Mesenchymal stem cell (in vitro differentiated cells and primary cell): Measurements from ENCODE around the gene SNX27.

Experiments
- DNase-seq: peaks from one replicate; pipeline ENCODE4 v3.0.0-alpha.2; 2013
- H2AFZ ChIP-seq: one replicate; pipeline ENCODE4 v1.6.1; 2013; ENCODE audit warnings: low read depth, mild to moderate bottlenecking, control low read depth, inconsistent platforms, low read length, moderate library complexity
- H2AK5ac ChIP-seq: 2 replicates; pipeline ENCODE4 v1.6.1; 2013; ENCODE audit warnings: low read length, moderate library complexity, mild to moderate bottlenecking, inconsistent platforms; ENCODE audit not compliant: severe bottlenecking
- H2BK120ac ChIP-seq: one replicate; pipeline ENCODE4 v1.6.1; 2013; ENCODE audit warnings: low read depth, mild to moderate bottlenecking, inconsistent platforms, low read length, moderate library complexity
- H2BK12ac ChIP-seq, 2 experiments: one replicate each; pipeline ENCODE4 v1.6.1; 2013; ENCODE audit warnings: inconsistent platforms in 2 of 2, low read length in 2 of 2, mild to moderate bottlenecking in 2 of 2, moderate library complexity in 2 of 2, control low read depth in 1 of 2
- H2BK15ac ChIP-seq: one replicate; pipeline ENCODE4 v1.6.1; 2013; ENCODE audit warnings: mild to moderate bottlenecking, low read depth, inconsistent platforms; ENCODE audit not compliant: poor library complexity, severe bottlenecking
- H2BK5ac ChIP-seq: 2 replicates; pipeline ENCODE4 v1.6.1; 2013; ENCODE audit warnings: low read depth, mild to moderate bottlenecking, low read length, control low read depth, inconsistent platforms; ENCODE audit not compliant: poor library complexity, severe bottlenecking
- H3K14ac ChIP-seq, 2 experiments: one replicate each; pipeline ENCODE4 v1.6.1; 2013; ENCODE audit warnings: inconsistent platforms in 2 of 2, low read length in 2 of 2, control low read depth in 1 of 2, mild to moderate bottlenecking in 1 of 2, moderate library complexity in 1 of 2
- H3K18ac ChIP-seq, 2 experiments: one replicate each; pipeline ENCODE4 v1.6.1; 2013; ENCODE audit warnings: inconsistent platforms in 2 of 2, low read length in 2 of 2, control low read depth in 1 of 2, low read depth in 1 of 2, mild to moderate bottlenecking in 1 of 2
- H3K23ac ChIP-seq, 2 experiments: one replicate each; pipeline ENCODE4 v1.6.1; 2013; ENCODE audit warnings: inconsistent platforms in 2 of 2, low read length in 2 of 2, mild to moderate bottlenecking in 2 of 2, moderate library complexity in 2 of 2, control low read depth in 1 of 2
- H3K27ac ChIP-seq: 2 replicates; pipeline ENCODE4 v1.5.1; 2013; ENCODE audit warnings: mild to moderate bottlenecking, moderate library complexity, low read length, control low read depth, inconsistent platforms; ENCODE audit not compliant: poor library complexity, severe bottlenecking
- H3K27me3 ChIP-seq, 2 experiments: 2 replicates each; pipeline versions ENCODE4 v1.6.1 to v1.7.0; 2013; ENCODE audit warnings: low read length in 2 of 2, mild to moderate bottlenecking in 2 of 2, moderate library complexity in 2 of 2, control low read depth in 1 of 2, inconsistent platforms in 1 of 2; ENCODE audit not compliant: control insufficient read depth in 1 of 2, insufficient read depth in 1 of 2
- H3K36me3 ChIP-seq, 2 experiments: 2 replicates each; pipeline versions ENCODE4 v1.6.1 to v1.7.0; 2013; ENCODE audit warnings: low read length in 2 of 2, control low read depth in 1 of 2, inconsistent platforms in 1 of 2, low read depth in 1 of 2, mild to moderate bottlenecking in 1 of 2; ENCODE audit not compliant: insufficient read depth in 2 of 2, control insufficient read depth in 1 of 2
- H3K4ac ChIP-seq, 2 experiments: one replicate each; pipeline ENCODE4 v1.6.1; 2013; ENCODE audit warnings: inconsistent platforms in 2 of 2, low read length in 2 of 2, mild to moderate bottlenecking in 2 of 2, moderate library complexity in 2 of 2, control low read depth in 1 of 2, low read depth in 1 of 2
- H3K4me1 ChIP-seq: 2 replicates; pipeline ENCODE4 v1.6.1; 2013; ENCODE audit warnings: low read depth, low read length, control low read depth; ENCODE audit not compliant: control insufficient read depth, insufficient read depth
- H3K4me2 ChIP-seq: 2 replicates; pipeline ENCODE4 v1.6.1; 2013; ENCODE audit warnings: low read length, mild to moderate bottlenecking, inconsistent platforms; ENCODE audit not compliant: poor library complexity, severe bottlenecking
- H3K4me3 ChIP-seq, 2 experiments: 2 replicates each; pipeline versions ENCODE4 v1.5.1 to v1.7.0; 2013; ENCODE audit warnings: low read length in 2 of 2, mild to moderate bottlenecking in 2 of 2, control low read depth in 1 of 2, low read depth in 1 of 2; ENCODE audit not compliant: insufficient read depth in 1 of 2
- H3K79me1 ChIP-seq: replicated peaks from 2 replicates; pipeline ENCODE4 v1.6.1; 2013; ENCODE audit warnings: mild to moderate bottlenecking, control low read depth, low read length, inconsistent platforms; ENCODE audit not compliant: poor library complexity, severe bottlenecking
- H3K9ac ChIP-seq: 2 replicates; pipeline ENCODE4 v1.7.0; 2013; ENCODE audit warnings: mild to moderate bottlenecking, low read length, moderate library complexity
- H3K9me3 ChIP-seq: 2 replicates; pipeline ENCODE4 v1.7.0; 2013; ENCODE audit warnings: mild to moderate bottlenecking, low read length; ENCODE audit not compliant: control insufficient read depth
- H4K8ac ChIP-seq: one replicate; pipeline ENCODE4 v1.6.1; 2013; ENCODE audit warnings: inconsistent platforms, mild to moderate bottlenecking, low read length, moderate library complexity
- H4K91ac ChIP-seq: one replicate; pipeline ENCODE4 v1.6.1; 2013; ENCODE audit warnings: mild to moderate bottlenecking, low read length, inconsistent platforms
- WGBS: methylation state at CpG from one replicate; pipeline ENCODE4 v1.1.7; 2013; ENCODE audit warnings: mixed read lengths; 5-methylcytosine and 5-hydroxymethylcytosine counted together

The SNX27 gene

GRCh38 chr1:151721788-151722510, 110.1 kb downstream of the SNX27 start:
- no peak overlapping the region for H2AK5ac ChIP-seq
- H3K36me3 ChIP-seq = no peaks in the 10 kb centered on the region
- no peak overlapping the region for H3K14ac ChIP-seq
- 39% methylated on average over 14 of the region's 17 CpGs for WGBS
- H3K4me2 ChIP-seq = peak overlapping the region; percentile 99
- no peak overlapping the region for H2AFZ ChIP-seq
- no peak overlapping the region for H2BK12ac ChIP-seq
- H3K4me1 ChIP-seq = peaks cover 11% of the 10 kb centered on the region
- peak overlapping the region; percentile 42 for H3K9ac ChIP-seq
- H2BK15ac ChIP-seq = no peak overlapping the region
- no peak overlapping the region for H3K27ac ChIP-seq
- DNase-seq = no peak
- H3K9me3 ChIP-seq = no peaks in the 10 kb centered on the region
- no peak overlapping the region for H3K18ac ChIP-seq
- H3K4ac ChIP-seq = no peak overlapping the region
- no peak overlapping the region for H2BK5ac ChIP-seq
- H3K23ac ChIP-seq = no peak overlapping the region
- H2BK120ac ChIP-seq = no peak overlapping the region
- peak overlapping the region; percentile 20 for H4K8ac ChIP-seq
- H3K4me3 ChIP-seq = peak overlapping the region; percentile 52 to 76
- H4K91ac ChIP-seq = no peak overlapping the region
- H3K79me1 ChIP-seq = no peaks in the 10 kb centered on the region
- H3K27me3 ChIP-seq = peaks cover 57 to 69% of the 10 kb centered on the region in 2 experiments

DNA sequence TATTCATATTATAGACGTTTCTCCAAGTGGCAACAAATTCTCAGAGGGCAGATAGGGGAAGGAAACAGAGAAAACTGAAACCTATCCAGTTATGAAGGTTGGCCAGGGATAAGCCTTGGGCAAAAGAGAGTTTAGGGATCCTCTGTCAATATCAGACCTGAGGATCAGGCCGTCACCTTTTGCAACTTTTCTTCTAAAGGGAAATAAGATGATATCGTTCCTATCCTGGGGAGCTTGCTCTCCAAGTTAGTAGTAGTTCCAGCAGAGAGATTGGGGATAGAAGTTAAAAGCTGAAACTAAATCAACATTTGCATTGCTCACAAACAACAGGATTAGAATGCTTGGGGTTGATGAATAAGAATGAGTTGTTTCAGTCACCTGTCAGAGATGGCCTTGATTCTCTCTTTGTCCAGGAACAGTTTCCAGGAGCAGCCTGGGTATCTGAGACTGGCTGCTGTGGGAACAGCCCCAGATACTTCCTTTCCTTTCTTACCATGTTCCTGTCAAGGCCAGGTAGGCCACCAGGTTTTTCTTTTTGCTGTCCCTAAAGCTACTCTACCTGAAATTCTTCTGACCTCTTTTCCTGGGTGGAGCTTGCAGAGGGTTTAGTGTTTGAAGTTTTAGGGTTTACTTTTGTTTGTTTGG, 112.0 kb downstream of the SNX27 start:
- no peak overlapping the region for H2BK120ac ChIP-seq
- no peak overlapping the region for H2AK5ac ChIP-seq
- H3K36me3 ChIP-seq = no peaks in the 10 kb centered on the region
- H3K79me1 ChIP-seq = no peaks in the 10 kb centered on the region
- no peak overlapping the region for H2BK5ac ChIP-seq
- no peak overlapping the region for H3K4me2 ChIP-seq
- H2AFZ ChIP-seq = no peak overlapping the region
- no peak overlapping the region for H2BK12ac ChIP-seq
- H3K14ac ChIP-seq = no peak overlapping the region
- 69% methylated on average over 3 of the region's 3 CpGs for WGBS
- H3K9ac ChIP-seq = no peak overlapping the region
- no peak overlapping the region for H3K27ac ChIP-seq
- H3K4me3 ChIP-seq = no peak overlapping the region
- no peak overlapping the region for H4K91ac ChIP-seq
- H3K23ac ChIP-seq = no peak overlapping the region
- no peak for DNase-seq
- no peak overlapping the region for H3K18ac ChIP-seq
- no peak overlapping the region for H3K4ac ChIP-seq
- H2BK15ac ChIP-seq = no peak overlapping the region
- peaks cover 38 to 57% of the 10 kb centered on the region in 2 experiments for H3K27me3 ChIP-seq
- H4K8ac ChIP-seq = no peak overlapping the region
- H3K9me3 ChIP-seq = no peaks in the 10 kb centered on the region
- H3K4me1 ChIP-seq = peaks cover 11% of the 10 kb centered on the region

DNA sequence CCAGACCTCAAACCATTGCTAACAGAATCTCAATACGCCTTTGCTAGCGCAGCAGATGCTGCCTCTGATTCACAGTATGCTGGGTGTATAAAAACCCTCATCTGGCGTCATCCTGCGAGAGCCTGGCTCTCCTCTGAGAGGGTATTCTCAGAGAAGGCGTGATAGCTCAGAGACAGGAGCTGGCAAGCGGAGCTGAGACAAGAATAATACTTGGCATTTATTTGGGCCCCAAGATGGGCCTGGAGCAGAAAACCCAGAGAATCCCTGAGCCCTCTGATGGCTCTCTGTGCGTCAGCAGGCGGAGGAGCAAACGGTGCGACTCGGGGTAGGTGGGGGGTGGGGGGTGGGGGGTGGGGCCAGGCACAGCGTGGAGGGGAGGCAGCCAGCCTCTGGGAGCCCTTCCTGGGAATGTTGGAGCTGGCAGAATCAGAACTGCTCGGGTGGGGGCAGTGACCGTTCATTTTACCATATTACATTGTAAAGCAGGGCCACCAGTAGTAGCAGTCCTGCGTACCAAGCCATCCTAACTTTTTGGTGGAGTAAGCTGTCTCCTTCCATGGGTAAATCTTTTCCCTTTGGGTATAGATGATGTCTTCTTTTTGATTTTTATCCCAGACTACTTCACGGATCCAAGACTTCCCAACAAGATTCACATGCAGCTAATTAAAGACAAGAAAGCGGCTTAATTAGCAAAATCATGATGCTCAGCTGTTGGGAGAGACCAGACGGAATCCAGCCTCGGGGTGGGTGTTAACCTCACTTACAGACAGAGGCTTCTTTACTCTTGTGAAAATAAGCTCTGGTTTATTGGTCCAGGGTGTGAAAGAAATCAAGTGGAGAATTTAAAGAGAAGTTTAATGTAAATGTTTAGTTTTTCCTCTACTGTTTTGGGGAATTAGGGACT, 116.6 kb downstream of the SNX27 start:
- Histone ChIP-seq H2BK5ac (no peak overlapping the region), H3K27me3 (peaks cover 8 to 63% of the 10 kb centered on the region in 2 experiments), H4K8ac (no peak overlapping the region), H3K14ac (no peak overlapping the region), H3K9ac (peak overlapping the region; percentile 85), H3K18ac (no peak overlapping the region), H3K23ac (no peak overlapping the region), H3K36me3 (no peaks in the 10 kb centered on the region), H3K79me1 (no peaks in the 10 kb centered on the region), H3K4me1 (peaks cover 7% of the 10 kb centered on the region), H2BK120ac (no peak overlapping the region), H2AK5ac (no peak overlapping the region), H3K9me3 (no peaks in the 10 kb centered on the region), H3K4me2 (peak overlapping the region; percentile 29), H4K91ac (no peak overlapping the region), H2AFZ (no peak overlapping the region), H2BK12ac (no peak overlapping the region), H3K4ac (no peak overlapping the region), H3K4me3 (peak overlapping the region in 1 of 2 experiments; percentile 51), H3K27ac (no peak overlapping the region), H2BK15ac (no peak overlapping the region)
- DNase-seq = no peak
- 59% methylated on average over 17 of the region's 19 CpGs for WGBS
